ENCODE results near the gene SEC14L3. TPM values are rescaled to one million over a fixed set of nuclear protein-coding genes. Genes with fewer than 3 reads are reported as not detected.

Gene SEC14L3
- total RNA-seq, 1 experiment from 2014 or later: not detected

DNA sequence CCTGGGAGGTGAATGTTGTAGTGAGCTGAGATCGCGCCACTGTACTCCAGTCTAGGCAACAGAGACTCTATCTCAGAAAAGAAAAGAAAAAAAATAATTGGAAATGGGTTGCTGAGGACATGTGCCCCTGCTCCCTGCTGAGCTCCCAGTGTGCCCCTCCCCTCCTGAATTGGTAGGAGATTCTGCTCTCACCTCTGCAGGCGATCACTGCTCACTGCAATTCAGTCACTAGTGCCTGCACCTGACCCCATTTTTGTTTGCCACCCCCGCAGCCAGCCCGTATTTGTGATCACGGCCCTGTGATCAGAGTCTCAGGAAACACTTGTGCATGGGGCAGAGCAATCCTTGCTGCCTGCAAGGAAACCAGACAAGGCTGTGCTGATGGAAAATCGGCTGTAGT lies 16.3 kb upstream of the SEC14L3 start:
- H3K9me3 Mint-ChIP-seq (ENCODE audit: low read depth, unreplicated experiment): no peaks in the 10 kb centered on the region
- H3K36me3 Mint-ChIP-seq (ENCODE audit: insufficient read depth, unreplicated experiment): no peaks in the 10 kb centered on the region
- H3K4me3 Mint-ChIP-seq (ENCODE audit: low read depth, unreplicated experiment): no peak overlapping the region
- no peak overlapping the region for H3K27ac Mint-ChIP-seq (ENCODE audit: unreplicated experiment)
- H3K27me3 Mint-ChIP-seq (ENCODE audit: unreplicated experiment): no peaks in the 10 kb centered on the region
- BruUV-seq (replicated peaks): no TSS peak
- intact Hi-C loops (cut with micrococcal nuclease; ENCODE audit: unreplicated experiment): loop anchor here (10.0 kb wide), 1 partner anchor 93 kb away; the partner anchor contains the start of gene SEC14L2
- peaks cover 16% of the 10 kb centered on the region for H3K4me1 Mint-ChIP-seq (ENCODE audit: low read depth, unreplicated experiment)
- no peak for DNase-seq
- CTCF ChIA-PET: interaction anchor here (0.5 kb wide), 1 partner anchor 24 kb away, joined by 3 read pairs; no protein-coding TSS in a partner anchor
- TF ChIP-seq, protein P1, sequence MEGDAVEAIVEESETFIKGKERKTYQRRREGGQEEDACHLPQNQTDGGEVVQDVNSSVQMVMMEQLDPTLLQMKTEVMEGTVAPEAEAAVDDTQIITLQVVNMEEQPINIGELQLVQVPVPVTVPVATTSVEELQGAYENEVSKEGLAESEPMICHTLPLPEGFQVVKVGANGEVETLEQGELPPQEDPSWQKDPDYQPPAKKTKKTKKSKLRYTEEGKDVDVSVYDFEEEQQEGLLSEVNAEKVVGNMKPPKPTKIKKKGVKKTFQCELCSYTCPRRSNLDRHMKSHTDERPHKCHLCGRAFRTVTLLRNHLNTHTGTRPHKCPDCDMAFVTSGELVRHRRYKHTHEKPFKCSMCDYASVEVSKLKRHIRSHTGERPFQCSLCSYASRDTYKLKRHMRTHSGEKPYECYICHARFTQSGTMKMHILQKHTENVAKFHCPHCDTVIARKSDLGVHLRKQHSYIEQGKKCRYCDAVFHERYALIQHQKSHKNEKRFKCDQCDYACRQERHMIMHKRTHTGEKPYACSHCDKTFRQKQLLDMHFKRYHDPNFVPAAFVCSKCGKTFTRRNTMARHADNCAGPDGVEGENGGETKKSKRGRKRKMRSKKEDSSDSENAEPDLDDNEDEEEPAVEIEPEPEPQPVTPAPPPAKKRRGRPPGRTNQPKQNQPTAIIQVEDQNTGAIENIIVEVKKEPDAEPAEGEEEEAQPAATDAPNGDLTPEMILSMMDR (IDR thresholded peaks at IDR 0.05; ENCODE audit: unreplicated experiment): no peak

DNA sequence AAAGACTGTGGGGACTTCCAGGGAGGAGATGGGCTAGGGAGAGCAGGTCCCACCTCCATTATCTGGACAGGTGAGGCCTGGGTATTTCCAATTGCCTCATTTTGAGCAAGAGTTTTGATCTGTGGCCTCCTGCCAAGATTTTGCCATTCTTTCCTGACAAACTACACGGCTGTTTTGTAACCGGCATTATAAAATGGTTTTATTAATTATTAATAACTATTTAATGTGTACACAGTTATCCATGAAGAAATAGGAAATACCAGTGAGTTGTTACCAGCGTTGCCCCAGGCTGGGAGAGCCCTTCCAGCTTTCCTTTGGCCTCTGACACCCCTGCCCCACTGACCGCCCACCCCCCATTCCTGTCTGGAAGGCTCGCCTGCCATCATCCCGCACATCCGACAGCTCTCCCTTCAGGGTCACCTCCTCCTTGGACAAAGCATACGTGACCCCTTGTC lies 14.9 kb upstream of the SEC14L3 start:
- Mint-ChIP-seq H3K27ac (ENCODE audit: unreplicated experiment) (peak overlapping the region; percentile 18), H3K4me1 (ENCODE audit: low read depth, unreplicated experiment) (peaks cover 16% of the 10 kb centered on the region)
- CTCF ChIA-PET: interaction anchor here (1.5 kb wide), 1 partner anchor 11 kb away, joined by 6 read pairs; no protein-coding TSS in a partner anchor

DNA sequence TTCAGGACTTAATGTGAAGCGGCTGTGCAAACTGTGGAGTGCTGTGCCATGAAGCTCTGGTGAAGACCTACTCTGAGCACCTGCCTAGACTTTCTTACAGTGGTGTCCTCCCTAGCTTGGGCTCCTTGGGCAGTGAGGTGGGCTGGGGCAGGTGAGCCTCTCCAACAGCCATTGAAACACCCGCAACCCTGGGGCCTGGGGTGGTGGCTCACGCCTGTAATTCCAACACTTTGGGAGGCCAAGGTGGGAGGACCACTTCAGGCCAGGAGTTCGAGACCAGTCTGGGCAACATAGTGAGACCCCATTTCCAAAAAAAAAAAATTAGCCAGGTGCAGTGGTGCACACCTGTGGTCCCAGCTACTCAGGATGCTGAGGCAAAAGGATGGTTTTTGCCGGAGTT lies 14.3 kb upstream of the SEC14L3 start:
- no peak for DNase-seq
- Mint-ChIP-seq H3K27ac (ENCODE audit: unreplicated experiment) (no peak overlapping the region), H3K4me1 (ENCODE audit: low read depth, unreplicated experiment) (peaks cover 16% of the 10 kb centered on the region), H3K4me3 (ENCODE audit: low read depth, unreplicated experiment) (no peak overlapping the region), H3K36me3 (ENCODE audit: insufficient read depth, unreplicated experiment) (no peaks in the 10 kb centered on the region), H3K27me3 (ENCODE audit: unreplicated experiment) (no peaks in the 10 kb centered on the region), H3K9me3 (ENCODE audit: low read depth, unreplicated experiment) (no peaks in the 10 kb centered on the region)
- intact Hi-C loops (cut with micrococcal nuclease; ENCODE audit: unreplicated experiment): loop anchor here (10.0 kb wide), 1 partner anchor 91 kb away; the partner anchor contains the start of gene SEC14L2
- TF ChIP-seq, protein P1 (IDR thresholded peaks at IDR 0.05; ENCODE audit: unreplicated experiment): no peak
- no TSS peak for BruUV-seq (replicated peaks)
- CTCF ChIA-PET: interaction anchor here (1.2 to 1.5 kb wide), 2 partner anchors 11 to 41 kb away, joined by 6 to 11 read pairs; no protein-coding TSS in a partner anchor

More for the DNA sequence above, 14.9 kb upstream of the SEC14L3 start:
- intact Hi-C loops (cut with micrococcal nuclease; ENCODE audit: unreplicated experiment): loop anchor here (10.0 kb wide), 1 partner anchor 92 kb away; the partner anchor contains the start of gene SEC14L2
- H3K4me3 Mint-ChIP-seq (ENCODE audit: low read depth, unreplicated experiment): no peak overlapping the region
- H3K27me3 Mint-ChIP-seq (ENCODE audit: unreplicated experiment): no peaks in the 10 kb centered on the region
- TF ChIP-seq, protein P1 (IDR thresholded peaks at IDR 0.05; ENCODE audit: unreplicated experiment): no peak
- DNase-seq: peak; percentile 81
- no peaks in the 10 kb centered on the region for H3K36me3 Mint-ChIP-seq (ENCODE audit: insufficient read depth, unreplicated experiment)
- no peaks in the 10 kb centered on the region for H3K9me3 Mint-ChIP-seq (ENCODE audit: low read depth, unreplicated experiment)
- BruUV-seq (replicated peaks): no TSS peak

DNA sequence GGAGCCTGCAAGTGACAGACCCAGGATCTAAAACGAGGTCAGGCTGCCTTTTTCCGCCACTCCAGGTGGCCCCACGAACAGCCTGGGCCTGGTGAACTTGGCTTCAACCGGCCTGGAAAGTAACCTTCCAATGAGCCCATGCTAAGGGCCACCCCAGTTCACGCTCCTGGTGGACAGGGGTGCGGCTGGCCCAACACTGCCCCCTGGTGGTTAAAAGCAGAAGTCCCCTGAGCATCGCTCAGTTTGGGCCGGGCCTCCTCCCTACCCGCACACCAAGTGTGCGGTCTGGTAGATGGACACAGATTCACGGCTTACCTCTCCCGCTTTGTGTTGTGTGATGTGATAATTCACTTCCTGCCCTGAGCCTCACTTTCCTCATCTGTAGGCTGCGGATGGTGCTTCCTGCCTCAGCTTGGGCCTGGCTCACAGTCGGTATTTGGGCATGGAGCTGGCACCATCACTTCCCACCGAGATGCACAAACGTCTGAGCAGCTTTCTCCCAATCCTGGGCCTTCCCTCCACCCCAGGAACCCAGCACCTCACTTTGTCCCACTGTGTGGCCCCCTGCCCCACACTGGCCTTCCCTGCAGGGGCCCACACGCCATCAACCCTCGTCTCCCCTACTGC lies 13.7 kb upstream of the SEC14L3 start:
- CTCF ChIA-PET: interaction anchor here (1.2 to 1.5 kb wide), 2 partner anchors 10 to 40 kb away, joined by 6 to 11 read pairs; no protein-coding TSS in a partner anchor
- intact Hi-C loops (cut with micrococcal nuclease; ENCODE audit: unreplicated experiment): loop anchor here (1.0 to 10.0 kb wide), 2 partner anchors 40 to 91 kb away; partner anchors contain the start of gene SEC14L2

More for the DNA sequence above, 13.7 kb upstream of the SEC14L3 start:
- Mint-ChIP-seq H3K9me3 (ENCODE audit: low read depth, unreplicated experiment) (no peaks in the 10 kb centered on the region), H3K4me3 (ENCODE audit: low read depth, unreplicated experiment) (no peak overlapping the region), H3K4me1 (ENCODE audit: low read depth, unreplicated experiment) (peaks cover 16% of the 10 kb centered on the region), H3K27me3 (ENCODE audit: unreplicated experiment) (peaks cover 2% of the 10 kb centered on the region), H3K27ac (ENCODE audit: unreplicated experiment) (no peak overlapping the region), H3K36me3 (ENCODE audit: insufficient read depth, unreplicated experiment) (no peaks in the 10 kb centered on the region)
- peak; percentile 78 for DNase-seq
- TF ChIP-seq, protein P1 (IDR thresholded peaks at IDR 0.05; ENCODE audit: unreplicated experiment): peak; percentile 97
- no TSS peak for BruUV-seq (replicated peaks)
